ENCODE data around the gene MYOZ3. TPM values are rescaled to one million over a fixed set of nuclear protein-coding genes. Genes with fewer than 3 reads are reported as not detected.

The MYOZ3 gene
- total and polyA plus RNA-seq, 4 donors: 0.03 to 0.09 (median 0.04) TPM; not detected in 1

DNA sequence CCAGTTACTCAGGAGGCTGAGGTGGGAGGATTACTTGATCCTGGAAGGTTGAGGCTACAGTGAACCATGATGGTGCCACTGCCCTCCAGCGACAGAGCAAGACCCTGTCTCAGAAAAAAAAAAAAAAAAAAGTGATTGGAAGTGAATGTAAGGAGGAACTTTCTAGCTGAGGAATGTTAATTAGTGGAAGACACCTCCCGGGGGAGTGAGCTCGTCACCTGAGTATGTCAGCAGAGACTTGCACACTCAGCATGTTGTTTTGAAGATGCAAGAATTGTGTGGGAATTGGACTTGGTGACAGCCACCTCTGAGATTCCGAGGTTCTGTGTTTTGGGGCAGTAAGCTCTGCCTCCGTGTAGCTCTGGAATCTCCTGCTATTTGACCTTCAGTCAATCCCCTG is 17.0 kb upstream of the MYOZ3 start:
- Histone ChIP-seq H3K4me1 (ENCODE audit: control insufficient read depth in 4 of 4, insufficient read depth in 4 of 4, low read length in 3 of 4) (peaks cover 23 to 59% (median 55%) of the 10 kb centered on the region in 4 donors), H3K9ac (ENCODE audit: low read depth in 1 of 2, low read length in 2 of 2) (no peak overlapping the region), H3K9me3 (ENCODE audit: control insufficient read depth in 4 of 4, low read length in 3 of 4) (no peaks in the 10 kb centered on the region), H3K27me3 (ENCODE audit: control insufficient read depth in 4 of 4, insufficient read depth in 4 of 4, low read length in 3 of 4) (no peaks in the 10 kb centered on the region), H3K36me3 (ENCODE audit: control insufficient read depth in 4 of 4, insufficient read depth in 3 of 4, low read depth in 1 of 4, low read length in 3 of 4) (peaks cover 0 to 13% (median 7%) of the 10 kb centered on the region in 4 donors), H3K27ac (ENCODE audit: low read depth in 1 of 2, low read length in 2 of 2) (peak overlapping the region; percentile 1 to 28), H3K4me3 (ENCODE audit: low read depth in 1 of 3, low read length in 3 of 3) (no peak overlapping the region)
- no peak for TF ChIP-seq HNF4A (conservative IDR thresholded peaks at IDR 0.05)
- TF ChIP-seq GABPA (IDR thresholded peaks at IDR 0.05 in 1 of 2, conservative IDR thresholded peaks at IDR 0.05 in 1 of 2): no peak
- TF ChIP-seq, protein P1, sequence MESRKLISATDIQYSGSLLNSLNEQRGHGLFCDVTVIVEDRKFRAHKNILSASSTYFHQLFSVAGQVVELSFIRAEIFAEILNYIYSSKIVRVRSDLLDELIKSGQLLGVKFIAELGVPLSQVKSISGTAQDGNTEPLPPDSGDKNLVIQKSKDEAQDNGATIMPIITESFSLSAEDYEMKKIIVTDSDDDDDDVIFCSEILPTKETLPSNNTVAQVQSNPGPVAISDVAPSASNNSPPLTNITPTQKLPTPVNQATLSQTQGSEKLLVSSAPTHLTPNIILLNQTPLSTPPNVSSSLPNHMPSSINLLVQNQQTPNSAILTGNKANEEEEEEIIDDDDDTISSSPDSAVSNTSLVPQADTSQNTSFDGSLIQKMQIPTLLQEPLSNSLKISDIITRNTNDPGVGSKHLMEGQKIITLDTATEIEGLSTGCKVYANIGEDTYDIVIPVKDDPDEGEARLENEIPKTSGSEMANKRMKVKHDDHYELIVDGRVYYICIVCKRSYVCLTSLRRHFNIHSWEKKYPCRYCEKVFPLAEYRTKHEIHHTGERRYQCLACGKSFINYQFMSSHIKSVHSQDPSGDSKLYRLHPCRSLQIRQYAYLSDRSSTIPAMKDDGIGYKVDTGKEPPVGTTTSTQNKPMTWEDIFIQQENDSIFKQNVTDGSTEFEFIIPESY (IDR thresholded peaks at IDR 0.05): no peak
- no peak for TF ChIP-seq FOXA2 (IDR thresholded peaks at IDR 0.05)
- no peak for TF ChIP-seq JUND (IDR thresholded peaks at IDR 0.05)
- no peak for DNase-seq (ENCODE audit: low spot score)
- WGBS: 71% methylated on average over 5 of the region's 5 CpGs

DNA sequence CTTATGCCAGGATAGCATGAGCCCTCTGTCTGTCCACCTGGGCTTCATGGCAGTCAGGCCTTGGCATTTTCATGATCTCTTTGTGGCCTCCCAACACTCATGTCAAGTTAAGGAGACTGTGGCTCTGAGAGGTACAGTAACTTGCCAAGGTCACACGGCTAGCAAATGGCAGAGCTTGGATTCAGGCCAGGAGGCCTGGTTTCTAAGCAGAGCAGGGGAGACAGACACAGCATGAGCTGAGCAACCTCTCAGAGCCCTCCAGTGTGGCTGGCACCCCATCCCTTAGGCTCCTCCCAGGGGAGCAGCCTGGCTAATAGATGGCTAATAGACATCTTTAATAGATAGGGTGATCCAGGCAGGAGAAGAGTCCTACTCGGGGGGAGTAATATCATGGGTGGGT is 16.5 kb upstream of the MYOZ3 start:
- DNase-seq (ENCODE audit: low spot score): no peak
- peaks cover 2 to 18% (median 8%) of the 10 kb centered on the region in 4 donors for H3K36me3 ChIP-seq (ENCODE audit: control insufficient read depth in 4 of 4, insufficient read depth in 3 of 4, low read depth in 1 of 4, low read length in 3 of 4)
- H3K9ac ChIP-seq (ENCODE audit: low read depth in 1 of 2, low read length in 2 of 2): no peak overlapping the region
- no peaks in the 10 kb centered on the region for H3K9me3 ChIP-seq (ENCODE audit: control insufficient read depth in 4 of 4, low read length in 3 of 4)
- H3K4me3 ChIP-seq (ENCODE audit: low read depth in 1 of 3, low read length in 3 of 3): no peak overlapping the region
- H3K4me1 ChIP-seq (ENCODE audit: control insufficient read depth in 4 of 4, insufficient read depth in 4 of 4, low read length in 3 of 4): peaks cover 19 to 56% (median 51%) of the 10 kb centered on the region in 4 donors
- TF ChIP-seq, protein P1 (IDR thresholded peaks at IDR 0.05): no peak
- TF ChIP-seq GABPA (IDR thresholded peaks at IDR 0.05 in 1 of 2, conservative IDR thresholded peaks at IDR 0.05 in 1 of 2): no peak
- WGBS: 54% methylated on average over 2 of the region's 2 CpGs
- peak overlapping the region; percentile 1 to 28 for H3K27ac ChIP-seq (ENCODE audit: low read depth in 1 of 2, low read length in 2 of 2)
- no peaks in the 10 kb centered on the region for H3K27me3 ChIP-seq (ENCODE audit: control insufficient read depth in 4 of 4, insufficient read depth in 4 of 4, low read length in 3 of 4)

DNA sequence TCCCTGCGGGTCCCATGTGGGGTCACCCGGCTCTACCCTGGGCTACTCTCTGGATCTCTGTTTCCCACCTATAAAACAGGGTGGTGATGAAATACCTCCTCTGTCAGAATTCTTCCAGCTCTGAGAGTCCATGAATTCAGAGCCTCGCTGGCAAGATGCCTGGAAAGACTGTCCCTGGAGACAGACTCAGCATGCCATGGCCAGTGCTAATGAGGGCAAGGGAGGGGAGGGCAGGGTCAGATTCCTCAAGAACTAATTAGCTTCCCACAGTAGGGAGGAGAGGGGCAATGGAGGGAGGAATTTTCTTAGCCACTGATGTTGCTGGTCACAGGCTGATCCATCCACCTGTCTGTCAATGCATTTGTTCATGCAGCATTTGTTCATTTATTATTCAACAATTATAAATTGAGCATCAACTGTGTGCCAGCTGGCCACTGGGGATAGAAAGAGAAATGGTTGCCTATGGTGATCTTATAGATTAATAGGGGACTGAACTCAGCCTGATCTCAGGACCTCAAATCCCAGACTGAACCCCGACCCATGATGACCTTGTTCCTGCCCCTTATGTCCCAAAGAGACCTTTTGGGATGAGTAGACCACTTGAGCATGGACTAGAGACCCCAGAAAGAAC is 15.9 kb upstream of the MYOZ3 start:
- TF ChIP-seq, protein P2, sequence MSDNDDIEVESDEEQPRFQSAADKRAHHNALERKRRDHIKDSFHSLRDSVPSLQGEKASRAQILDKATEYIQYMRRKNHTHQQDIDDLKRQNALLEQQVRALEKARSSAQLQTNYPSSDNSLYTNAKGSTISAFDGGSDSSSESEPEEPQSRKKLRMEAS (IDR thresholded peaks at IDR 0.05): no peak
- TF ChIP-seq, protein P3, sequence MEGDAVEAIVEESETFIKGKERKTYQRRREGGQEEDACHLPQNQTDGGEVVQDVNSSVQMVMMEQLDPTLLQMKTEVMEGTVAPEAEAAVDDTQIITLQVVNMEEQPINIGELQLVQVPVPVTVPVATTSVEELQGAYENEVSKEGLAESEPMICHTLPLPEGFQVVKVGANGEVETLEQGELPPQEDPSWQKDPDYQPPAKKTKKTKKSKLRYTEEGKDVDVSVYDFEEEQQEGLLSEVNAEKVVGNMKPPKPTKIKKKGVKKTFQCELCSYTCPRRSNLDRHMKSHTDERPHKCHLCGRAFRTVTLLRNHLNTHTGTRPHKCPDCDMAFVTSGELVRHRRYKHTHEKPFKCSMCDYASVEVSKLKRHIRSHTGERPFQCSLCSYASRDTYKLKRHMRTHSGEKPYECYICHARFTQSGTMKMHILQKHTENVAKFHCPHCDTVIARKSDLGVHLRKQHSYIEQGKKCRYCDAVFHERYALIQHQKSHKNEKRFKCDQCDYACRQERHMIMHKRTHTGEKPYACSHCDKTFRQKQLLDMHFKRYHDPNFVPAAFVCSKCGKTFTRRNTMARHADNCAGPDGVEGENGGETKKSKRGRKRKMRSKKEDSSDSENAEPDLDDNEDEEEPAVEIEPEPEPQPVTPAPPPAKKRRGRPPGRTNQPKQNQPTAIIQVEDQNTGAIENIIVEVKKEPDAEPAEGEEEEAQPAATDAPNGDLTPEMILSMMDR (IDR thresholded peaks at IDR 0.05; ENCODE audit: low read depth, low read length, missing input control): no peak
- TF ChIP-seq NR2F2 (IDR thresholded peaks at IDR 0.05) (peak; percentile 94), SP1 (IDR thresholded peaks at IDR 0.05) (no peak), HNF4A (conservative IDR thresholded peaks at IDR 0.05) (no peak), RXRA (IDR thresholded peaks at IDR 0.05) (peak in 1 of 2 donors; percentile 22), RAD21 (IDR thresholded peaks at IDR 0.05) (no peak), HNF4G (IDR thresholded peaks at IDR 0.05) (no peak), JUND (IDR thresholded peaks at IDR 0.05) (no peak), YY1 (IDR thresholded peaks at IDR 0.05) (no peak), FOXA1 (IDR thresholded peaks at IDR 0.05) (no peak), TAF1 (conservative IDR thresholded peaks at IDR 0.05) (no peak), GABPA (IDR thresholded peaks at IDR 0.05 in 1 of 2, conservative IDR thresholded peaks at IDR 0.05 in 1 of 2) (no peak)
- TF ChIP-seq, protein P4, sequence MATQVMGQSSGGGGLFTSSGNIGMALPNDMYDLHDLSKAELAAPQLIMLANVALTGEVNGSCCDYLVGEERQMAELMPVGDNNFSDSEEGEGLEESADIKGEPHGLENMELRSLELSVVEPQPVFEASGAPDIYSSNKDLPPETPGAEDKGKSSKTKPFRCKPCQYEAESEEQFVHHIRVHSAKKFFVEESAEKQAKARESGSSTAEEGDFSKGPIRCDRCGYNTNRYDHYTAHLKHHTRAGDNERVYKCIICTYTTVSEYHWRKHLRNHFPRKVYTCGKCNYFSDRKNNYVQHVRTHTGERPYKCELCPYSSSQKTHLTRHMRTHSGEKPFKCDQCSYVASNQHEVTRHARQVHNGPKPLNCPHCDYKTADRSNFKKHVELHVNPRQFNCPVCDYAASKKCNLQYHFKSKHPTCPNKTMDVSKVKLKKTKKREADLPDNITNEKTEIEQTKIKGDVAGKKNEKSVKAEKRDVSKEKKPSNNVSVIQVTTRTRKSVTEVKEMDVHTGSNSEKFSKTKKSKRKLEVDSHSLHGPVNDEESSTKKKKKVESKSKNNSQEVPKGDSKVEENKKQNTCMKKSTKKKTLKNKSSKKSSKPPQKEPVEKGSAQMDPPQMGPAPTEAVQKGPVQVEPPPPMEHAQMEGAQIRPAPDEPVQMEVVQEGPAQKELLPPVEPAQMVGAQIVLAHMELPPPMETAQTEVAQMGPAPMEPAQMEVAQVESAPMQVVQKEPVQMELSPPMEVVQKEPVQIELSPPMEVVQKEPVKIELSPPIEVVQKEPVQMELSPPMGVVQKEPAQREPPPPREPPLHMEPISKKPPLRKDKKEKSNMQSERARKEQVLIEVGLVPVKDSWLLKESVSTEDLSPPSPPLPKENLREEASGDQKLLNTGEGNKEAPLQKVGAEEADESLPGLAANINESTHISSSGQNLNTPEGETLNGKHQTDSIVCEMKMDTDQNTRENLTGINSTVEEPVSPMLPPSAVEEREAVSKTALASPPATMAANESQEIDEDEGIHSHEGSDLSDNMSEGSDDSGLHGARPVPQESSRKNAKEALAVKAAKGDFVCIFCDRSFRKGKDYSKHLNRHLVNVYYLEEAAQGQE (IDR thresholded peaks at IDR 0.05): no peak
- peaks cover 15 to 54% (median 44%) of the 10 kb centered on the region in 4 donors for H3K4me1 ChIP-seq (ENCODE audit: control insufficient read depth in 4 of 4, insufficient read depth in 4 of 4, low read length in 3 of 4)
- no peaks in the 10 kb centered on the region for H3K27me3 ChIP-seq (ENCODE audit: control insufficient read depth in 4 of 4, insufficient read depth in 4 of 4, low read length in 3 of 4)
- no peak overlapping the region for H3K9ac ChIP-seq (ENCODE audit: low read depth in 1 of 2, low read length in 2 of 2)
- H3K27ac ChIP-seq (ENCODE audit: low read depth in 1 of 2, low read length in 2 of 2): peak overlapping the region; percentile 1 to 28
- H3K9me3 ChIP-seq (ENCODE audit: control insufficient read depth in 4 of 4, low read length in 3 of 4): no peaks in the 10 kb centered on the region
- no peak overlapping the region for H3K4me3 ChIP-seq (ENCODE audit: low read depth in 1 of 3, low read length in 3 of 3)
- peaks cover 5 to 20% (median 12%) of the 10 kb centered on the region in 4 donors for H3K36me3 ChIP-seq (ENCODE audit: control insufficient read depth in 4 of 4, insufficient read depth in 3 of 4, low read depth in 1 of 4, low read length in 3 of 4)
- 82% methylated on average over 4 of the region's 4 CpGs for WGBS
- no peak for DNase-seq (ENCODE audit: low spot score)

Data from liver (tissue), 9 donors.